GM12878 (cell line): ENCODE measurements around the gene LYRM4. TPM values are rescaled to one million over a fixed set of nuclear protein-coding genes. Genes with fewer than 3 reads are reported as not detected.

ENCODE experiments used
- ATAC-seq: fragments of 200-7000 bp; cut with Tn5 transposase; 3 replicates; pipeline ENCODE4 v1.9.1; 2020; ENCODE audit warnings: mild to moderate bottlenecking, moderate library complexity
- BruUV-seq: library from RNA; stranded (reverse); fragments of 400-500 nt; replicated peaks from 2 replicates; lab custom pipeline; 2021; lab: Mats Ljungman, UMichigan
- CTCF ChIA-PET: fragments of 300-600 bp; sonication (Branson Sonifier 250); formaldehyde crosslinking; extraction: SDS; loops from one replicate; lab custom pipeline; 2021; ENCODE audit warnings: inconsistent platforms; lab: Yijun Ruan, JAX
- POLR2A ChIA-PET: fragments of 350-600 bp; formaldehyde crosslinking; extraction: SDS; loops from one replicate; lab custom pipeline; 2021; ENCODE audit warnings: inconsistent platforms; lab: Charles Lee
- RAD21 ChIA-PET: fragments of 300-600 bp; sonication (Branson Sonifier 250); formaldehyde crosslinking; loops from one replicate; lab custom pipeline; 2023; ENCODE audit warnings: antibody characterized with exemption; ENCODE audit not compliant: unreplicated experiment; lab: Charles Lee
- SMC1A ChIA-PET: fragments of 300-600 bp; sonication (Branson Sonifier 250); formaldehyde crosslinking; loops from one replicate; lab custom pipeline; 2023; ENCODE audit not compliant: unreplicated experiment, uncharacterized antibody; lab: Charles Lee
- DNase-seq: peaks from one replicate; pipeline ENCODE4 v3.0.0-alpha.2; 2011; ENCODE audit warnings: low read depth, low spot score
- FAIRE-seq: peaks from 3 replicates; lab custom pipeline; 2011; peaks lifted over from hg19 to GRCh38; lab: Jason Lieb, UNC
- H2AFZ ChIP-seq: 2 replicates; pipeline ENCODE4 v1.6.0; 2011; ENCODE audit warnings: low read depth, low read length, control low read depth; ENCODE audit not compliant: control insufficient read depth
- H3K27ac ChIP-seq: 2 replicates; pipeline ENCODE4 v1.5.1; 2011; ENCODE audit warnings: control low read depth; ENCODE audit not compliant: control insufficient read depth, insufficient read depth
- H3K27me3 ChIP-seq, 2 experiments: replicated peaks in 1 of 2; 2 replicates each; pipeline versions ENCODE4 v1.6.0 to v1.6.1; 2011; ENCODE audit warnings: low read length in 1 of 2; ENCODE audit not compliant: control insufficient read depth in 2 of 2, insufficient read depth in 2 of 2
- H3K36me3 ChIP-seq, 2 experiments: 2 replicates each; pipeline ENCODE4 v1.5.1; 2011; ENCODE audit warnings: low read length in 1 of 2; ENCODE audit not compliant: control insufficient read depth in 2 of 2, insufficient read depth in 2 of 2
- H3K4me1 ChIP-seq: 2 replicates; pipeline ENCODE4 v1.6.1; 2011; ENCODE audit warnings: mild to moderate bottlenecking, low read length, moderate library complexity, mixed read lengths; ENCODE audit not compliant: control insufficient read depth, insufficient read depth
- H3K4me2 ChIP-seq: 2 replicates; pipeline ENCODE4 v1.6.0; 2011; ENCODE audit warnings: control low read depth; ENCODE audit not compliant: control insufficient read depth, insufficient read depth
- H3K4me3 ChIP-seq: fragments of 200-600 bp; sonication (generic); 2 replicates; pipeline ENCODE4 v1.5.1; 2016
- H3K79me2 ChIP-seq: 2 replicates; pipeline ENCODE4 v1.6.0; 2011; ENCODE audit warnings: low read length; ENCODE audit not compliant: control insufficient read depth, insufficient read depth
- H3K9ac ChIP-seq: 2 replicates; pipeline ENCODE4 v1.8.0; 2011; ENCODE audit warnings: low read length, control low read depth, mixed read lengths; ENCODE audit not compliant: control insufficient read depth, insufficient read depth
- H3K9me3 ChIP-seq: replicated peaks from 3 replicates; pipeline ENCODE4 v1.5.1; 2011; ENCODE audit warnings: mild to moderate bottlenecking, low read length; ENCODE audit not compliant: control insufficient read depth, insufficient read depth
- H4K20me1 ChIP-seq: 2 replicates; pipeline ENCODE4 v1.6.0; 2011; ENCODE audit not compliant: control insufficient read depth, insufficient read depth
- BACH1 ChIP-seq: fragments of 450-650 bp; IDR thresholded peaks from 2 replicates; pipeline ENCODE4 v1.6.1; 2017; ENCODE audit warnings: mild to moderate bottlenecking, borderline replicate concordance
- CHD1 ChIP-seq: IDR thresholded peaks from 2 replicates; pipeline ENCODE4 v1.6.1; 2012; ENCODE audit warnings: low read depth, low read length, improper control_type of control experiment
- CREB1 ChIP-seq: IDR thresholded peaks from 2 replicates; pipeline ENCODE4 v1.6.1; 2012; ENCODE audit warnings: low read depth, mild to moderate bottlenecking, inconsistent platforms
- PAX5 ChIP-seq: IDR thresholded peaks from 2 replicates; pipeline ENCODE4 v1.6.1; 2011; ENCODE audit warnings: low read depth, low read length, borderline replicate concordance
- RB1 ChIP-seq: fragments of 450-650 bp; formaldehyde crosslinking; IDR thresholded peaks from 2 replicates; pipeline ENCODE4 v1.6.1; 2017; ENCODE audit warnings: mild to moderate bottlenecking, borderline replicate concordance
- SMARCA5 ChIP-seq: fragments of 450-650 bp; IDR thresholded peaks from 2 replicates; pipeline ENCODE4 v1.6.1; 2017; ENCODE audit warnings: mild to moderate bottlenecking
- TBL1XR1 ChIP-seq: IDR thresholded peaks from 2 replicates; pipeline ENCODE4 v1.6.1; 2012; ENCODE audit warnings: low read depth, low read length, improper control_type of control experiment
- ZNF384 ChIP-seq: IDR thresholded peaks from 2 replicates; pipeline ENCODE4 v1.6.1; 2012; ENCODE audit warnings: low read depth, mild to moderate bottlenecking, low read length, improper control_type of control experiment, borderline replicate concordance
- ZSCAN29 ChIP-seq: fragments of 450-650 bp; IDR thresholded peaks from 2 replicates; pipeline ENCODE4 v1.6.1; 2017; ENCODE audit warnings: mild to moderate bottlenecking, moderate library complexity
- ZZZ3 ChIP-seq: IDR thresholded peaks from 2 replicates; pipeline ENCODE4 v1.6.1; 2011; ENCODE audit warnings: low read depth; ENCODE audit not compliant: control insufficient read depth, insufficient read length
- WGBS: methylation state at CpG from one replicate; pipeline ENCODE4 v1.1.6; 2016; ENCODE audit warnings: low lambda C conversion rate; ENCODE audit not compliant: insufficient replicate concordance, insufficient coverage; ENCODE audit errors: missing lambda C conversion rate; 5-methylcytosine and 5-hydroxymethylcytosine counted together
- in situ Hi-C: fragments of 300-500 bp; cut with MboI; formaldehyde crosslinking; loops from 9 replicates; pipeline ENCODE4 v1.14.3; 2018; ENCODE audit warnings: mixed read lengths
- intact Hi-C: fragments of 100-400 bp; cut with micrococcal nuclease; formaldehyde crosslinking; loops from one replicate; pipeline ENCODE4 v1.14.2; 2022; ENCODE audit not compliant: unreplicated experiment
- polyA plus RNA-seq, 11 experiments: library from polyadenylated mRNA; depleted of rRNA in 4 of 11; unstranded in 6 of 11; stranded (reverse) in 5 of 11; fragments of >200 nt; fragmentation: Nextera tagmentation in 4 of 11; fragmentation: Illumina TruSeq in 1 of 11; extraction: Ambion mirVana in 4 of 11; extraction: Trizol in 1 of 11; gene quantifications; 1 replicate in 1 of 11; 2 replicates in 10 of 11; pipeline versions ENCODE4 v1.2.1 to v1.2.3, GENCODE V29; 2011 to 2016; ENCODE audit warnings: inconsistent platforms in 2 of 11, missing spikeins in 2 of 11, low read depth in 1 of 11
- total RNA-seq, 4 experiments: library from RNA; depleted of rRNA in 3 of 4; stranded (reverse); fragments of >200 nt in 3 of 4; fragmentation: Illumina TruSeq in 1 of 4; extraction: Trizol in 1 of 4; gene quantifications; 2 replicates each; pipeline versions ENCODE4 v1.2.1 to v1.2.3, GENCODE V29; 2013 to 2021
- TF ChIP-seq, protein P1 (sequence below): fragments of 450-650 bp; IDR thresholded peaks from 2 replicates; pipeline ENCODE4 v1.6.1; 2016; ENCODE audit warnings: mild to moderate bottlenecking, moderate library complexity, borderline replicate concordance
- TF ChIP-seq, protein P2 (sequence below): IDR thresholded peaks from 2 replicates; pipeline ENCODE4 v1.6.1; 2011; ENCODE audit warnings: low read depth, low read length, improper control_type of control experiment, borderline replicate concordance

The LYRM4 gene
- total and polyA plus RNA-seq, 10 of the 15 experiments (the other 5 are each of a cell fraction or from before 2014, with no cell fraction given) = 32.7 to 66.8 (median 44.0) TPM

DNA sequence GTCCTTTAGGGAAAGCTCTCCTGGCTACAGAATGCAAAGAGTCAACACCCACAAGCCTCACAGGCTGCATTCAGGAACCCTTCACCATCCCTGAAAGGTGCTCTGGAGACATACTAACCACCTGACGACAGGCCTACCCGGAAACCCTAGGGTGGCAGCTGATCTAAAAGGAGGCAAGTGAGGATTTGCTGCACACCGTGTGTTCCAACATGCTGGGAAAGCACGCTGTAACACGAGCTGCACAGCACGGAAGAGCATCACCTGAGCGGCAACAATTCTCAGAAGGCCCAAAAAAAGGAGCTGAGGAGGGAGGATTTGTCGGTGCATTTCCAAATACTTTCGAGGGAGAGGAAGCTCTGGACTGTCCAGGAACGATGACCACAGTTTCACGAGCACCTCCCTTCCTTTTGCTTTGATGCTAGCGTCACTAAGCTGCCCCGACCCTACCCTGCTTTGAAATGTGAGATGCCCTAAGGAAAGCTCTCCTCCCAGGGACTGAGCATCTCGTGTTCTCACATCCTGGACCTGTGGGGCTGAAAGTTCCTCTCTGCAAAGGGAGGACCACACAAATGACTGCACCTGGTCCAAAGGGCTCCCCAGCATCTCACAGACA lies 88.6 kb downstream of the LYRM4 start:
- ChIA-PET SMC1A (no interaction called here), CTCF (interaction anchor here (4.3 to 4.5 kb wide), 2 partner anchors 26 to 130 kb away, joined by 26 to 65 read pairs; no protein-coding TSS in a partner anchor), RAD21 (interaction anchor here (3.5 kb wide), 1 partner anchor 28 kb away, joined by 24 read pairs; no protein-coding TSS in a partner anchor), POLR2A (interaction anchor here (1.1 kb wide), 1 partner anchor 11 kb away, joined by 3 read pairs; no protein-coding TSS in a partner anchor)
- no peaks in the 10 kb centered on the region for H3K36me3 ChIP-seq
- whole genome bisulfite sequencing = 97% methylated on average over 14 of the region's 14 CpGs
- H3K79me2 ChIP-seq = no peaks in the 10 kb centered on the region
- H3K4me3 ChIP-seq = no peak overlapping the region
- DNase-seq (no peak), FAIRE-seq (no peak), ATAC-seq (no peak)
- no peak overlapping the region for H3K9ac ChIP-seq
- H4K20me1 ChIP-seq = no peaks in the 10 kb centered on the region
- no peaks in the 10 kb centered on the region for H3K9me3 ChIP-seq
- no peak overlapping the region for H3K4me2 ChIP-seq
- H2AFZ ChIP-seq = no peak overlapping the region
- no peak overlapping the region for H3K27ac ChIP-seq
- H3K27me3 ChIP-seq = no peaks in the 10 kb centered on the region
- in situ Hi-C loops = no loop called here
- BruUV-seq = no TSS peak
- intact Hi-C loops = no loop called here
- peaks cover 29% of the 10 kb centered on the region for H3K4me1 ChIP-seq
- TF ChIP-seq ZZZ3 (no peak), SMARCA5 (no peak), TBL1XR1 (no peak), ZNF384 (no peak), ZSCAN29 (no peak), RB1 (no peak), CREB1 (no peak), PAX5 (no peak), BACH1 (no peak), CHD1 (no peak)
- TF ChIP-seq, protein P1, sequence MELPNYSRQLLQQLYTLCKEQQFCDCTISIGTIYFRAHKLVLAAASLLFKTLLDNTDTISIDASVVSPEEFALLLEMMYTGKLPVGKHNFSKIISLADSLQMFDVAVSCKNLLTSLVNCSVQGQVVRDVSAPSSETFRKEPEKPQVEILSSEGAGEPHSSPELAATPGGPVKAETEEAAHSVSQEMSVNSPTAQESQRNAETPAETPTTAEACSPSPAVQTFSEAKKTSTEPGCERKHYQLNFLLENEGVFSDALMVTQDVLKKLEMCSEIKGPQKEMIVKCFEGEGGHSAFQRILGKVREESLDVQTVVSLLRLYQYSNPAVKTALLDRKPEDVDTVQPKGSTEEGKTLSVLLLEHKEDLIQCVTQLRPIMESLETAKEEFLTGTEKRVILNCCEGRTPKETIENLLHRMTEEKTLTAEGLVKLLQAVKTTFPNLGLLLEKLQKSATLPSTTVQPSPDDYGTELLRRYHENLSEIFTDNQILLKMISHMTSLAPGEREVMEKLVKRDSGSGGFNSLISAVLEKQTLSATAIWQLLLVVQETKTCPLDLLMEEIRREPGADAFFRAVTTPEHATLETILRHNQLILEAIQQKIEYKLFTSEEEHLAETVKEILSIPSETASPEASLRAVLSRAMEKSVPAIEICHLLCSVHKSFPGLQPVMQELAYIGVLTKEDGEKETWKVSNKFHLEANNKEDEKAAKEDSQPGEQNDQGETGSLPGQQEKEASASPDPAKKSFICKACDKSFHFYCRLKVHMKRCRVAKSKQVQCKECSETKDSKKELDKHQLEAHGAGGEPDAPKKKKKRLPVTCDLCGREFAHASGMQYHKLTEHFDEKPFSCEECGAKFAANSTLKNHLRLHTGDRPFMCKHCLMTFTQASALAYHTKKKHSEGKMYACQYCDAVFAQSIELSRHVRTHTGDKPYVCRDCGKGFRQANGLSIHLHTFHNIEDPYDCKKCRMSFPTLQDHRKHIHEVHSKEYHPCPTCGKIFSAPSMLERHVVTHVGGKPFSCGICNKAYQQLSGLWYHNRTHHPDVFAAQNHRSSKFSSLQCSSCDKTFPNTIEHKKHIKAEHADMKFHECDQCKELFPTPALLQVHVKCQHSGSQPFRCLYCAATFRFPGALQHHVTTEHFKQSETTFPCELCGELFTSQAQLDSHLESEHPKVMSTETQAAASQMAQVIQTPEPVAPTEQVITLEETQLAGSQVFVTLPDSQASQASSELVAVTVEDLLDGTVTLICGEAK = no peak
- TF ChIP-seq, protein P2, sequence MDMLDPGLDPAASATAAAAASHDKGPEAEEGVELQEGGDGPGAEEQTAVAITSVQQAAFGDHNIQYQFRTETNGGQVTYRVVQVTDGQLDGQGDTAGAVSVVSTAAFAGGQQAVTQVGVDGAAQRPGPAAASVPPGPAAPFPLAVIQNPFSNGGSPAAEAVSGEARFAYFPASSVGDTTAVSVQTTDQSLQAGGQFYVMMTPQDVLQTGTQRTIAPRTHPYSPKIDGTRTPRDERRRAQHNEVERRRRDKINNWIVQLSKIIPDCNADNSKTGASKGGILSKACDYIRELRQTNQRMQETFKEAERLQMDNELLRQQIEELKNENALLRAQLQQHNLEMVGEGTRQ = no peak
